ENCODE data around the gene TMX4.

- TF ChIP-seq POLR2A (IDR thresholded peaks at IDR 0.05; ENCODE audit: low read depth, low read length) (no peak), TAF1 (IDR thresholded peaks at IDR 0.05; ENCODE audit: borderline replicate concordance, low read depth, low read length) (no peak)
These were observed 17.2 kb upstream of the TMX4 start for GRCh38 chr20:8036771-8037170.
